Sigmoid colon (tissue), 7 donors: Measurements from ENCODE around the gene NOX3. TPM values are rescaled to one million over a fixed set of nuclear protein-coding genes. Genes with fewer than 3 reads are reported as not detected.

Experiments
- DNase-seq: peaks from one replicate; pipeline ENCODE4 v3.0.0-alpha.2; 2019
- H3K27ac ChIP-seq, 4 donors: fragments of 200-600 bp; sonication (generic); one replicate each; pipeline ENCODE4 v1.5.1; 2016 to 2019; ENCODE audit warnings: mild to moderate bottlenecking in 1 of 4
- H3K27me3 ChIP-seq, 3 donors: fragments of 200-600 bp; sonication (generic); one replicate each; pipeline ENCODE4 v1.5.1; 2019; ENCODE audit warnings: mild to moderate bottlenecking in 1 of 3
- H3K36me3 ChIP-seq, 4 donors: fragments of 200-600 bp; sonication (generic); one replicate each; pipeline ENCODE4 v1.5.1; 2016 to 2019
- H3K4me1 ChIP-seq, 4 donors: fragments of 200-600 bp; sonication (generic); one replicate each; pipeline ENCODE4 v1.5.1; 2017 to 2019
- H3K4me3 ChIP-seq, 4 donors: fragments of 200-600 bp; sonication (generic); one replicate each; pipeline ENCODE4 v1.5.1; 2017 to 2019; ENCODE audit warnings: mild to moderate bottlenecking in 2 of 4, moderate library complexity in 1 of 4
- H3K9me3 ChIP-seq, 4 donors: fragments of 200-600 bp in 3 of 4; sonication (generic) in 3 of 4; one replicate each; pipeline versions ENCODE4 v1.5.1 to v1.6.1; 2013 to 2019
- CTCF ChIP-seq, 4 experiments: fragments of 450-650 bp in 3 of 4; fragments of 200-600 bp in 1 of 4; IDR thresholded peaks; one replicate each; pipeline ENCODE4 v1.5.1; 2016 to 2019; ENCODE audit warnings: antibody characterized with exemption in 4 of 4, mild to moderate bottlenecking in 3 of 4, moderate library complexity in 2 of 4
- EP300 ChIP-seq, 4 donors: sonication (generic); formaldehyde crosslinking; IDR thresholded peaks; one replicate each; pipeline ENCODE4 v1.6.1; 2017; ENCODE audit warnings: antibody characterized with exemption in 4 of 4
- POLR2A ChIP-seq, 2 donors: fragments of 450-650 bp; IDR thresholded peaks; one replicate each; pipeline ENCODE4 v1.6.1; 2016; ENCODE audit warnings: antibody characterized with exemption in 2 of 2, mild to moderate bottlenecking in 2 of 2, moderate library complexity in 2 of 2
- POLR2AphosphoS5 ChIP-seq, 4 donors: sonication (generic); formaldehyde crosslinking; IDR thresholded peaks; one replicate each; pipeline ENCODE4 v1.6.1; 2017; ENCODE audit warnings: antibody characterized with exemption in 4 of 4
- WGBS, 2 donors: extraction: QIAGEN DNeasy Blood & Tissue Kit; methylation state at CpG; one replicate each; pipeline ENCODE4 v1.1.7; 2013; 5-methylcytosine and 5-hydroxymethylcytosine counted together
- intact Hi-C: fragments of 100-400 bp; cut with DNase I; formaldehyde crosslinking; loops from one replicate; pipeline ENCODE4 v1.15.1; 2023
- polyA plus RNA-seq, 3 donors: library from polyadenylated mRNA; stranded (reverse); fragments of 200-250 nt; gene quantifications; one replicate each; pipeline ENCODE4 v1.2.3, GENCODE V29; 2013
- total RNA-seq, 4 donors: library from RNA; depleted of rRNA; stranded (reverse); fragments of >200 nt; gene quantifications; one replicate each; pipeline ENCODE4 v1.1.0, GENCODE V29; 2016
- donor health status: healthy with polysubstance abuse.
- donor health status: Bipolar disorder and iron deficiency.
- donor health status: healthy.

The NOX3 gene
- total and polyA plus RNA-seq, 7 donors, result not detected

DNA sequence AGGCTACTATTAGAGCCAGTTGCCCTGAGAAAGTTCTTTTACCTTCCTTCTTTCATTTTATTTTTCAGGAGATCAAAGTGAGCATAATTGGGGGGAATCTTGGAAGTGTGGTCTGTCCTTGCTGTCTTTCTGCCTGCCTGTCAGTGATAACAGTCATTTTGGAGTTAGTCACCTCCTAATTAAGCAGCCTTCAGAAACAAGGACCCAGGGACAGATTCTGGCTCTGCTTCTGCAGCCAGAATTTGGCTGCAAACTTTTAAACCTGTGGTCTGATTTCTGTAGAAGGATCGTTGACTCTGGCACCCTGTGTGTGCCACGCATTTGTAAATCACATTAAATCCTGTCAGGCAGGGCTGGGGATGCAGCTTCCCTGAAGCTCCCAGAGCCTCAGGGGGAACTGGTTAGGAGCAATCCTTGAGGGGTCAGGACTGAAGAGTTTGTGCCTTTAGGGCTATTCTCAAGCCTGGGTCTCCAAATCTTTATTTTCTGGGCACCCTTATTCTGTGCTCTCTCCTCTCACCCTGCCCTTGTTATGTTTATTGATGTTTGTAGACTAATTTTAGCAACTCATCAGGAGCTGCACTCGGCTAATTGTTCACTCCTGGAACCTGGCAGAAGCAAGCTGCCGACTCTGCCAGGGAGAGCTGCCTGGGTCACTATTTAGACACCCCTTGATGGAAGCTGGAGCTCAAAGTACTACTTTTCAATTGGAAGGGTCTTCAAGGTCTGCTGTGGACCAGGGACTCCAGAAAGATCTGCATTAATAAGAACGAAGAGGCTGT lies 6.8 kb downstream of the NOX3 start:
- peaks cover 0 to 8% (median 0%) of the 10 kb centered on the region in 4 donors for H3K4me1 ChIP-seq
- no peak for DNase-seq
- no peaks in the 10 kb centered on the region for H3K36me3 ChIP-seq
- no peaks in the 10 kb centered on the region for H3K27me3 ChIP-seq
- intact Hi-C loops, result no loop called here
- 36 to 44% methylated on average over 5 of the region's 5 CpGs for WGBS, 2 donors
- no peak overlapping the region for H3K4me3 ChIP-seq
- no peak overlapping the region for H3K27ac ChIP-seq
- no peaks in the 10 kb centered on the region for H3K9me3 ChIP-seq
- TF ChIP-seq EP300 (IDR thresholded peaks at IDR 0.05) (no peak), CTCF (IDR thresholded peaks at IDR 0.05) (no peak), POLR2A (IDR thresholded peaks at IDR 0.05) (no peak), POLR2AphosphoS5 (IDR thresholded peaks at IDR 0.05) (no peak)

DNA sequence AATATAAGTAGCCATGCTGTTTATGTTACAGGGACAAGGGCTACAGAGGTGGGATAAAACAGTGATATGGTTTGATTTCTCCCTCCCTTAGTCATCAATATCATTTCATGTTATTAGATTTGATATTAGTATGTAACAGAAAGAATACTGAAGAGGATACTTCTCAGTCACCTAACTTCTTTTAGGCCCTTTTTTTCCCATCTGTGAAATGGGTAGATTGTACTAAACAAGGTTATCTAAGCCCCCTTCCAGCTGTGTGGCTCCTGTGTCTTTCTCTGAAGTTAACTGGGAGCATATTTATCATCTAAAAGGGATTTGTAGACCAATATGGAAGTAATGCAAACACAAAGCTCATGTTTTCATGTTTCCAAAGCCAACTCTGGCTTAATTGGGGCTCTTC lies 7.7 kb downstream of the NOX3 start:
- Histone ChIP-seq H3K27ac (no peak overlapping the region), H3K4me1 (peaks cover 0 to 8% (median 0%) of the 10 kb centered on the region in 4 donors), H3K9me3 (no peaks in the 10 kb centered on the region), H3K4me3 (no peak overlapping the region), H3K36me3 (no peaks in the 10 kb centered on the region), H3K27me3 (no peaks in the 10 kb centered on the region)
- no peak for TF ChIP-seq POLR2A (IDR thresholded peaks at IDR 0.05)
- no peak for TF ChIP-seq CTCF (IDR thresholded peaks at IDR 0.05)
- TF ChIP-seq POLR2AphosphoS5 (IDR thresholded peaks at IDR 0.05), result no peak
- TF ChIP-seq EP300 (IDR thresholded peaks at IDR 0.05), result no peak
- no peak for DNase-seq
- intact Hi-C loops, result no loop called here

DNA sequence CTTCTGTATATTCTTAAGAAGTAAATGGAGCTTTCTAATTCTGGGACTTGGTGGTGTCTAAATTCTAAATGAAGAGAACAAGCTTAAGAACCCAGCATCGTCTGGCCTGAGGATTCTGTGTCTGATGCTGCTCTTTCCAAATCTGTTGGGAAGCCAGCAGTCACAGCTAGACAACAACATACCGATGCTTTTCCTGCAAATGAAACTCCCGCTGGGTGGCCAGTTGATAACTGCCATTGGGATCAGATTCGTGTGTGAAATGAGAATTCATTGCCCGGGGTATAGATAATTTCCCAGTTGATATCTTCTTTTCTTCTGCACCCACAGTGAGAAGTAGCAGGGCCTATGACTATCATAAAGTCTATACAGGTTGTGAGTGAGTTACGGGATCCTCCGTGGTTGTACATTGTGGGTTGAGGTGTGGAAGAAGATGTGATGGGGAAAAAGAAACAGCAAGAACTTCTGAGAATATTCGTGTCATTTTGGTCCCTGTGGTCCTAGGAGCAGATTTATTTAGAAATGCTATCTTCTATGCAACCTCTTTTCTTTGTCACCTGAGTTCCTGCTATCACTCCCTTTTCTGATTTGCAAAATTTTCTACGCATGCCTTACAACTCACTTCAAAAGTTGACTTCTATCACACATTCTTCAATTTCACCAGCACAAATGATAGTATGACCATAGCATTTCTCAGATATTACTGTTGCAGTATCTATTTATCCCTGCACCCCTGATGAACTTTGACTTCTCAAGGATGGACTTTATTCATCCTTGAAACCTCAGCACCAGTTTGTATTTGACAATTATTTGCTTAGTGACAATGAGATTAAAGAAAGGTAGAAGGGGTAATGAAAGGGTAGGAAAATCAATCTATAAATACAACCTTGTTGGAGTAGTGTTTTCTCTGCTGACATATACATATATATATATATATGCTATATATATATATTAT lies 10.4 kb downstream of the NOX3 start:
- intact Hi-C loops, result no loop called here
- 78 to 84% methylated on average over 9 of the region's 9 CpGs for WGBS, 2 donors
- TF ChIP-seq EP300 (IDR thresholded peaks at IDR 0.05), result no peak
- TF ChIP-seq POLR2A (IDR thresholded peaks at IDR 0.05), result no peak
- no peak for TF ChIP-seq CTCF (IDR thresholded peaks at IDR 0.05)
- no peak for TF ChIP-seq POLR2AphosphoS5 (IDR thresholded peaks at IDR 0.05)
- H3K36me3 ChIP-seq, result no peaks in the 10 kb centered on the region
- H3K4me3 ChIP-seq, result no peak overlapping the region
- no peak for DNase-seq
- no peak overlapping the region for H3K27ac ChIP-seq
- H3K4me1 ChIP-seq, result peaks cover 0 to 8% (median 0%) of the 10 kb centered on the region in 4 donors
- H3K9me3 ChIP-seq, result no peaks in the 10 kb centered on the region
- no peaks in the 10 kb centered on the region for H3K27me3 ChIP-seq

DNA sequence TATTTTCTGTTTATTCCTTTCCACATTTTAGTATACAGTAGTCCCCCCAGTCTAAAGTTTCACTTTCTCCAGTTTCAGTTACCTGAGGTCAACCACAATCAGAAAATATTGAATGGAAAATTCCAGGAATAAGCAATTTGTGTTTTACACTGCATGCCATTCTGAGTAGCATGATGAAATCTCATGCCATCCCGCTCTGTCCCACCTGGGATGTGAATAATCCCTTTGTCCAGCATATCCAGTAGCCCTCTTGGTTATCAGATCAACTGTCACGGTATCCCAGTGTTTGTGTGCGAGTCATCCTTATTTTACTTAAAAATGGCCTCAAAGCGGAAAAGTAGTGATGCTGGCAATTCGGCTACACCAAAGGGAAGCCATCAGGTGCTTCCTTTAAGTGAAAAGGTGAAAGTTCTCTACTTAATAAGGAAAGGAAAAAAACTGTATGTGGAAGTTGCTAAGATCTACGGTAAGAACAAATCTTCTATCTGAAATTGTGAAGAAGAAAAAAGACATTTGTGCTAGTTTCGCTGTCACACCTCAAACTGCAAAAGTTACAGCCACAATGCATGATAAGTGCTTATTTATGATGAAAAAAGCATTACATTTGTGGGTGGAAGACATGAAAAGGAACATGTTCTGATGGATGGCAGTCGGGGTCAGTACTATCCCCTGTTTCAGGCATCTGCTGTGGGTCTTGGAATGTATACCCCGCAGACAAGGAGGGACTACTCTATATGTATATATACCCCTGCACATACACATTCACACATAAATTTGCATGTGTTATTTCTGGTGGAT lies 11.3 kb downstream of the NOX3 start:
- 90 to 91% methylated on average over 9 of the region's 9 CpGs for WGBS, 2 donors
- DNase-seq, result no peak
- no peaks in the 10 kb centered on the region for H3K36me3 ChIP-seq
- no peak overlapping the region for H3K27ac ChIP-seq
- no peak for TF ChIP-seq POLR2AphosphoS5 (IDR thresholded peaks at IDR 0.05)
- intact Hi-C loops, result no loop called here
- no peak overlapping the region for H3K4me3 ChIP-seq
- H3K9me3 ChIP-seq, result no peaks in the 10 kb centered on the region
- H3K27me3 ChIP-seq, result no peaks in the 10 kb centered on the region
- H3K4me1 ChIP-seq, result peaks cover 0 to 3% (median 0%) of the 10 kb centered on the region in 4 donors
